ENCODE measurements around the gene PSMD2. TPM values are rescaled to one million over a fixed set of nuclear protein-coding genes. Genes with fewer than 3 reads are reported as not detected.

Gene PSMD2
- total and polyA plus RNA-seq, 2 of the 8 experiments (the other 6 are each of a cell fraction or from before 2014, with no cell fraction given): 350 to 363 TPM

DNA sequence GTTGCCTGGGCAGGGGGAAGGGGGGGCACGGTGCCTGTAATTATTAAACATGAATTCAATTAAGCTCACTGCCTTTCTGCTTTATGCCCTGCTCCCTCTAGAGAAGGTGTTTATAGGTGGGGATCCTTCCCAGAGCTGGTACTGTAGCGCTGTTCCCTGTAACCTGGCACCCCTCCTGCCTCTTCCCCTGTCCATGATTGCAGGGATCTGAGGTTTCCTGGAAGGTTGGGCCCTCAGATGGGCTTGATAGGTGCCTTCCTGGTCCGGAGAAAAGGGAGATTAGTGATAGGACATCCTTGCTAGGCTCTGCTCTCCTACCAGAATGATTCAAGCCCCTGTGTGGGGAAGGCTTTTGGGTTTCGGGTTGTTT, 36.2 kb downstream of the PSMD2 start:
- Histone ChIP-seq H2BK5ac (ENCODE audit: low read depth, low read length) (peak overlapping the region; percentile 9; the same call in 1 of the 2 replicates), H3K56ac (replicated peaks; ENCODE audit: insufficient read length, low read depth, low read length) (no peak overlapping the region), H3K27me3 (replicated peaks in 1 of 4; ENCODE audit: control insufficient read depth in 3 of 4, extremely low read depth in 1 of 4, insufficient read depth in 3 of 4, low read length in 3 of 4) (no peaks in the 10 kb centered on the region), H3K79me1 (ENCODE audit: low read depth, low read length) (peaks cover 11% of the 10 kb centered on the region), H2BK12ac (ENCODE audit: low read depth, low read length) (no peak overlapping the region), H3K9me3 (ENCODE audit: insufficient read depth in 2 of 2, low read depth in 1 of 2, low read length in 1 of 2) (no peaks in the 10 kb centered on the region), H4K5ac (ENCODE audit: insufficient read length, low read depth, low read length) (no peak overlapping the region), H3K36me3 (ENCODE audit: control insufficient read depth in 2 of 4, insufficient read depth in 4 of 4, low read length in 3 of 4) (peaks cover 29 to 46% (median 42%) of the 10 kb centered on the region in 4 experiments), H2BK15ac (ENCODE audit: low read length) (no peak overlapping the region), H4K91ac (replicated peaks; ENCODE audit: insufficient read length, low read length) (no peak overlapping the region), H2BK120ac (replicated peaks; ENCODE audit: low read depth, low read length) (no peak overlapping the region), H3K14ac (ENCODE audit: insufficient read length) (no peak overlapping the region), H2AFZ (ENCODE audit: low read length) (no peak overlapping the region), H2BK20ac (ENCODE audit: low read length) (no peak overlapping the region), H3K4ac (replicated peaks; ENCODE audit: insufficient read length, low read depth, low read length) (no peak overlapping the region), H3K18ac (ENCODE audit: extremely low read depth, low read length) (no peak overlapping the region), H3K79me2 (ENCODE audit: control insufficient read depth in 1 of 2, insufficient read depth in 2 of 2, low read length in 2 of 2) (0 out of 4 replicates have a peak, but pooled peaks cover 0 to 2% of the 10 kb centered on the region in 2 experiments), H3K27ac (ENCODE audit: low read depth, low read length) (peak overlapping the region; percentile 56), H3K23me2 (ENCODE audit: low read depth, low read length) (peaks cover 14% of the 10 kb centered on the region), H4K20me1 (replicated peaks in 1 of 2; ENCODE audit: control insufficient read depth in 1 of 2, insufficient read depth in 2 of 2, low read length in 2 of 2) (peaks cover 20 to 38% of the 10 kb centered on the region in 2 experiments), H4K8ac (ENCODE audit: extremely low read depth, insufficient read depth, low read length) (no peak overlapping the region), H3K4me1 (replicated peaks in 1 of 4; ENCODE audit: control insufficient read depth in 3 of 4, insufficient read depth in 4 of 4, low read length in 3 of 4) (peaks cover 5 to 27% (median 18%) of the 10 kb centered on the region in 4 experiments), H3K23ac (ENCODE audit: insufficient read length) (no peak overlapping the region), H2AK5ac (ENCODE audit: low read depth, low read length) (no peak overlapping the region), H3K4me2 (ENCODE audit: insufficient read depth in 1 of 2, low read depth in 2 of 2, low read length in 2 of 2) (peak overlapping the region; percentile 91 to 98), H3K9ac (replicated peaks in 1 of 4; ENCODE audit: extremely low read depth in 1 of 4, low read depth in 3 of 4, low read length in 3 of 4) (peak overlapping the region in 3 of 4 experiments; percentile 44 to 87 (median 84); a peak in 5 of 7 replicates), H3K4me3 (ENCODE audit: extremely low read depth in 1 of 4, insufficient read depth in 2 of 4, low read depth in 3 of 4, low read length in 4 of 4) (peak overlapping the region; percentile 76 to 83 (median 80); a peak in 5 of 8 replicates)
- 80% methylated on average over 4 of the region's 4 CpGs; no CpG with 5 or more reads in 1 of the 2 experiments for WGBS, 2 experiments (ENCODE audit: extremely low coverage in 1 of 2, insufficient coverage in 1 of 2, insufficient read length in 1 of 2, insufficient replicate concordance in 2 of 2, low coverage in 1 of 2, low lambda C conversion rate in 2 of 2, missing lambda C conversion rate in 1 of 2)
- FAIRE-seq (no peak), DNase-seq (ENCODE audit: low read depth in 1 of 2, low spot score in 2 of 2) (no peak)
- no peak for TF ChIP-seq RNF2 (IDR thresholded peaks at IDR 0.05; ENCODE audit: borderline replicate concordance, low read depth, low read length, missing control alignments, poor library complexity, severe bottlenecking)
- TF ChIP-seq, protein P1, sequence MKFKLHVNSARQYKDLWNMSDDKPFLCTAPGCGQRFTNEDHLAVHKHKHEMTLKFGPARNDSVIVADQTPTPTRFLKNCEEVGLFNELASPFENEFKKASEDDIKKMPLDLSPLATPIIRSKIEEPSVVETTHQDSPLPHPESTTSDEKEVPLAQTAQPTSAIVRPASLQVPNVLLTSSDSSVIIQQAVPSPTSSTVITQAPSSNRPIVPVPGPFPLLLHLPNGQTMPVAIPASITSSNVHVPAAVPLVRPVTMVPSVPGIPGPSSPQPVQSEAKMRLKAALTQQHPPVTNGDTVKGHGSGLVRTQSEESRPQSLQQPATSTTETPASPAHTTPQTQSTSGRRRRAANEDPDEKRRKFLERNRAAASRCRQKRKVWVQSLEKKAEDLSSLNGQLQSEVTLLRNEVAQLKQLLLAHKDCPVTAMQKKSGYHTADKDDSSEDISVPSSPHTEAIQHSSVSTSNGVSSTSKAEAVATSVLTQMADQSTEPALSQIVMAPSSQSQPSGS (IDR thresholded peaks at IDR 0.05; ENCODE audit: low read length): peak; percentile 36; the same call in 1 of the 2 replicates
- CTCF ChIA-PET (ENCODE audit: partially characterized antibody): interaction anchor here (0.9 to 1.0 kb wide), 2 partner anchors 9 to 18 kb away, joined by 3 to 4 read pairs; no protein-coding TSS in a partner anchor
- POLR2A ChIA-PET (ENCODE audit: partially characterized antibody): interaction anchor here (0.7 to 1.3 kb wide), 13 partner anchors 9 to 318 kb away, joined by 3 to 12 read pairs (median 4); partner anchors contain the start of gene ABCC5

All from H1 (cell line).